GM23248 (cell line): Measurements from ENCODE around the gene NELFB.

Experiments used
- EZH2 ChIP-seq: fragments of 200-600 bp; sonication (generic); IDR thresholded peaks from 2 replicates; pipeline ENCODE4 v1.6.1; 2018; ENCODE audit warnings: antibody characterized with exemption, mild to moderate bottlenecking; ENCODE audit not compliant: insufficient read depth, poor library complexity, severe bottlenecking
- EZH2phosphoT487 ChIP-seq: fragments of 200-600 bp; sonication (generic); IDR thresholded peaks from 2 replicates; pipeline ENCODE4 v1.6.1; 2018; ENCODE audit warnings: antibody characterized with exemption, moderate library complexity, mild to moderate bottlenecking, low read depth; ENCODE audit not compliant: insufficient read depth

GRCh38 chr9:137306066-137306849 lies 51.1 kb downstream of the NELFB start:
- TF ChIP-seq EZH2 (no peak), EZH2phosphoT487 (no peak)
